GM18870 (cell line): ENCODE measurements around the gene CEBPZ.

Source experiments
- ATAC-seq: cut with Tn5 transposase; IDR thresholded peaks from one replicate; pipeline ENCODE4 v1.9.1; 2021; ENCODE audit warnings: moderate library complexity; ENCODE audit not compliant: unreplicated experiment

CEBPZ gene

GRCh38 chr2:37181726-37182684, 49.4 kb downstream of the CEBPZ start:
- no peak for ATAC-seq

- no peak for ATAC-seq
Observed at GRCh38 chr2:37180640-37181039, 50.8 kb downstream of the CEBPZ start.

- no peak for ATAC-seq
Observed at GRCh38 chr2:37180006-37180639, 51.3 kb downstream of the CEBPZ start.

- no peak for ATAC-seq
Observed at GRCh38 chr2:37173741-37174140, 57.7 kb downstream of the CEBPZ start.

GRCh38 chr2:37171624-37171950, 59.8 kb downstream of the CEBPZ start:
- no peak for ATAC-seq

- ATAC-seq = no peak
Observed at GRCh38 chr2:37168217-37168981, 63.0 kb downstream of the CEBPZ start.

GRCh38 chr2:37167636-37168180, 63.7 kb downstream of the CEBPZ start:
- ATAC-seq = no peak

GRCh38 chr2:37164757-37165156, 66.6 kb downstream of the CEBPZ start:
- no peak for ATAC-seq

- ATAC-seq = peak; percentile 74
Observed at GRCh38 chr2:37156857-37157714, 74.3 kb downstream of the CEBPZ start, which contains the start of gene EIF2AK2. TSS of gene EIF2AK2 (minus strand) at chr2:37156980. CDS start at chr2:37147806, 9,174 bp downstream.

- peak; percentile 6 for ATAC-seq
Observed at GRCh38 chr2:37156071-37156856, 75.1 kb downstream of the CEBPZ start.

- ATAC-seq = no peak
Observed at GRCh38 chr2:37154785-37155184, 76.6 kb downstream of the CEBPZ start.

- ATAC-seq = no peak
Observed at GRCh38 chr2:37153224-37153623, 78.2 kb downstream of the CEBPZ start.
